ENCODE measurements around the gene RHOT2.

Gene RHOT2

GRCh38 chr16:671353-672131 lies 3.6 kb downstream of the RHOT2 start:
- DNase-seq = no peak

GRCh38 chr16:672371-672770 lies 4.4 kb downstream of the RHOT2 start:
- DNase-seq = no peak

GRCh38 chr16:672851-673250 lies 4.9 kb downstream of the RHOT2 start:
- no peak for DNase-seq

- no peak for DNase-seq
Observed at GRCh38 chr16:673399-673991, 5.6 kb downstream of the RHOT2 start.

- no peak for DNase-seq
Observed at GRCh38 chr16:674214-674881, 6.4 kb downstream of the RHOT2 start.

GRCh38 chr16:674968-675883 lies 7.3 kb downstream of the RHOT2 start, which contains the start of gene RHBDL1:
RHBDL1 (plus strand) TSS chr16:675671; CDS start chr16:675791, 120 bp downstream.
- no peak for DNase-seq

GRCh38 chr16:675884-676564 lies 8.1 kb downstream of the RHOT2 start:
- no peak for DNase-seq

GRCh38 chr16:676565-676902 lies 8.6 kb downstream of the RHOT2 start:
- DNase-seq = no peak

GRCh38 chr16:676913-677312 lies 9.0 kb downstream of the RHOT2 start:
- DNase-seq = no peak

GRCh38 chr16:677316-678190 lies 9.6 kb downstream of the RHOT2 start:
- DNase-seq = no peak

- DNase-seq = no peak
Observed at GRCh38 chr16:678209-678857, 10.4 kb downstream of the RHOT2 start.

GRCh38 chr16:678858-679813 lies 11.2 kb downstream of the RHOT2 start:
- DNase-seq = no peak

- DNase-seq = no peak
Observed at GRCh38 chr16:679814-680624, 12.1 kb downstream of the RHOT2 start, which contains the start of gene STUB1. STUB1 (plus strand) TSS chr16:680410; CDS start chr16:680526, 116 bp downstream.

GRCh38 chr16:680625-680945 lies 12.7 kb downstream of the RHOT2 start:
- no peak for DNase-seq

- no peak for DNase-seq
Observed at GRCh38 chr16:680967-681745, 13.2 kb downstream of the RHOT2 start.

- no peak for DNase-seq
Observed at GRCh38 chr16:681746-682427, 14.0 kb downstream of the RHOT2 start.
